ENCODE data around the gene OR2F2. TPM values are rescaled to one million over a fixed set of nuclear protein-coding genes. Genes with fewer than 3 reads are reported as not detected.

OR2F2 gene
- total RNA-seq, 2 donors from 2014 or later: not detected

- Histone ChIP-seq H3K27me3 (ENCODE audit: control insufficient read depth, insufficient read depth, low read length, poor library complexity, severe bottlenecking) (no peaks in the 10 kb centered on the region), H3K9ac (ENCODE audit: extremely low read depth, low read length, poor library complexity, severe bottlenecking) (peak within 1 kb of the TSS; percentile 81), H3K4me3 (ENCODE audit: low read length) (peak within 1 kb of the TSS; percentile 94), H3K4me1 (ENCODE audit: control insufficient read depth, insufficient read depth, low read length) (peaks cover 7% of the 10 kb centered on the region), H3K27ac (ENCODE audit: low read depth, low read length) (peak within 1 kb of the TSS; percentile 95), H3K36me3 (ENCODE audit: control insufficient read depth, insufficient read depth, low read length) (peaks cover 9% of the 10 kb centered on the region), H3K9me3 (ENCODE audit: control insufficient read depth, low read length) (peaks cover 9% of the 10 kb centered on the region)
- WGBS, 2 experiments (ENCODE audit: insufficient coverage in 1 of 2, insufficient read length in 1 of 2): 0 to 2% methylated on average over 24 to 50 of the region's 50 CpGs
- Mint-ChIP-seq H3K27me3 (ENCODE audit: insufficient read depth) (peaks cover under 1% of the 10 kb centered on the region), H3K36me3 (ENCODE audit: low read depth) (peaks cover 5% of the 10 kb centered on the region), H3K27ac (peak within 1 kb of the TSS; percentile 98), H3K4me1 (peaks cover 35% of the 10 kb centered on the region), H3K4me3 (peak within 1 kb of the TSS; percentile 95), H3K9me3 (no peaks in the 10 kb centered on the region)
- DNase-seq: peak; percentile 98
- TF ChIP-seq CTCF (conservative IDR thresholded peaks at IDR 0.05): peak; percentile 60
Observed at GRCh38 chr7:143901668-143902331, 33.2 kb upstream of the OR2F2 start, which contains the start of gene TCAF1. Gene TCAF1 (minus strand): TSS chr7:143902176. CDS start chr7:143876608, 25,568 bp downstream.

GRCh38 chr7:143902332-143902899 is 32.6 kb upstream of the OR2F2 start:
- H3K4me3 Mint-ChIP-seq: peak overlapping the region; percentile 95
- peaks cover 36% of the 10 kb centered on the region for H3K4me1 Mint-ChIP-seq
- Histone ChIP-seq H3K9ac (ENCODE audit: extremely low read depth, low read length, poor library complexity, severe bottlenecking) (peak overlapping the region; percentile 81), H3K36me3 (ENCODE audit: control insufficient read depth, insufficient read depth, low read length) (peaks cover 9% of the 10 kb centered on the region), H3K27me3 (ENCODE audit: control insufficient read depth, insufficient read depth, low read length, poor library complexity, severe bottlenecking) (no peaks in the 10 kb centered on the region), H3K27ac (ENCODE audit: low read depth, low read length) (peak overlapping the region; percentile 95), H3K9me3 (ENCODE audit: control insufficient read depth, low read length) (peaks cover 9% of the 10 kb centered on the region), H3K4me3 (ENCODE audit: low read length) (no peak overlapping the region), H3K4me1 (ENCODE audit: control insufficient read depth, insufficient read depth, low read length) (peaks cover 7% of the 10 kb centered on the region)
- 64 to 97% methylated on average over 5 to 13 of the region's 14 CpGs for WGBS, 2 experiments (ENCODE audit: insufficient coverage in 1 of 2, insufficient read length in 1 of 2)
- H3K27ac Mint-ChIP-seq: peak overlapping the region; percentile 98
- H3K27me3 Mint-ChIP-seq (ENCODE audit: insufficient read depth): peaks cover 1% of the 10 kb centered on the region
- no peaks in the 10 kb centered on the region for H3K9me3 Mint-ChIP-seq
- H3K36me3 Mint-ChIP-seq (ENCODE audit: low read depth): peaks cover 5% of the 10 kb centered on the region
- DNase-seq: peak; percentile 75
- no peak for TF ChIP-seq CTCF (conservative IDR thresholded peaks at IDR 0.05)

GRCh38 chr7:143905509-143905908 is 29.5 kb upstream of the OR2F2 start:
- H3K4me1 Mint-ChIP-seq: peaks cover 24% of the 10 kb centered on the region
- peaks cover 3% of the 10 kb centered on the region for H3K4me1 ChIP-seq (ENCODE audit: control insufficient read depth, insufficient read depth, low read length)
- H3K36me3 Mint-ChIP-seq (ENCODE audit: low read depth): no peaks in the 10 kb centered on the region
- no peaks in the 10 kb centered on the region for H3K27me3 ChIP-seq (ENCODE audit: control insufficient read depth, insufficient read depth, low read length, poor library complexity, severe bottlenecking)
- no peaks in the 10 kb centered on the region for H3K9me3 ChIP-seq (ENCODE audit: control insufficient read depth, low read length)
- H3K4me3 ChIP-seq (ENCODE audit: low read length): no peak overlapping the region
- peaks cover 1% of the 10 kb centered on the region for H3K27me3 Mint-ChIP-seq (ENCODE audit: insufficient read depth)
- no peak overlapping the region for H3K27ac Mint-ChIP-seq
- H3K9me3 Mint-ChIP-seq: no peaks in the 10 kb centered on the region
- no peak overlapping the region for H3K27ac ChIP-seq (ENCODE audit: low read depth, low read length)
- WGBS, 2 experiments (ENCODE audit: insufficient coverage in 1 of 2, insufficient read length in 1 of 2): 80 to 92% methylated on average over 1 of the region's 1 CpG
- TF ChIP-seq CTCF (conservative IDR thresholded peaks at IDR 0.05): no peak
- H3K4me3 Mint-ChIP-seq: no peak overlapping the region
- no peak for DNase-seq
- H3K36me3 ChIP-seq (ENCODE audit: control insufficient read depth, insufficient read depth, low read length): no peaks in the 10 kb centered on the region
- no peak overlapping the region for H3K9ac ChIP-seq (ENCODE audit: extremely low read depth, low read length, poor library complexity, severe bottlenecking)
